Panc1 (cell line): ENCODE measurements around the gene TNFAIP8L1. TPM values are rescaled to one million over a fixed set of nuclear protein-coding genes. Genes with fewer than 3 reads are reported as not detected.

Source experiments
- ATAC-seq: fragments of 200-7000 bp; cut with Tn5 transposase; 2 replicates; pipeline ENCODE4 v1.9.1; 2020; ENCODE audit warnings: mild to moderate bottlenecking, moderate library complexity
- BruUV-seq: library from RNA; stranded (reverse); fragments of 400-500 nt; replicated peaks from 2 replicates; lab custom pipeline; 2021; lab: Mats Ljungman, UMichigan
- CTCF ChIA-PET: fragments of 300-600 bp; sonication (Branson Sonifier 250); formaldehyde crosslinking; loops from one replicate; lab custom pipeline; 2022; ENCODE audit warnings: antibody characterized with exemption; lab: Charles Lee
- POLR2A ChIA-PET: fragments of 300-600 bp; sonication (Branson Sonifier 250); formaldehyde crosslinking; loops from one replicate; lab custom pipeline; 2022; ENCODE audit warnings: antibody characterized with exemption; lab: Charles Lee
- DNase-seq: peaks from one replicate; pipeline ENCODE4 v3.0.0-alpha.2; 2010; ENCODE audit warnings: low read depth, low spot score
- H3K27ac ChIP-seq: 2 replicates; pipeline ENCODE4 v1.5.1; 2011; ENCODE audit warnings: mild to moderate bottlenecking, low read length, inconsistent platforms
- H3K27me3 ChIP-seq: fragments of 200-500 bp; sonication (Bioruptor generic); 2 replicates; pipeline ENCODE4 v1.6.0; 2014; ENCODE audit warnings: low read length, inconsistent platforms; ENCODE audit not compliant: control insufficient read depth, insufficient read depth
- H3K36me3 ChIP-seq: fragments of 200-500 bp; sonication (Bioruptor generic); 2 replicates; pipeline ENCODE4 v1.5.1; 2014; ENCODE audit warnings: inconsistent platforms, mild to moderate bottlenecking, low read length, moderate library complexity; ENCODE audit not compliant: control insufficient read depth, insufficient read depth
- H3K4me1 ChIP-seq: 2 replicates; pipeline ENCODE4 v1.5.1; 2011; ENCODE audit warnings: inconsistent platforms, mild to moderate bottlenecking, low read length, moderate library complexity; ENCODE audit not compliant: control insufficient read depth, insufficient read depth
- H3K4me3 ChIP-seq, 2 experiments: 2 replicates each; pipeline ENCODE4 v1.5.1; 2011 to 2012; ENCODE audit warnings: low read depth in 2 of 2, low read length in 2 of 2, mild to moderate bottlenecking in 2 of 2, inconsistent platforms in 1 of 2, moderate library complexity in 1 of 2
- H3K9me3 ChIP-seq: fragments of 200-500 bp; sonication (Bioruptor generic); 2 replicates; pipeline ENCODE4 v1.5.1; 2014; ENCODE audit warnings: low read depth, mild to moderate bottlenecking, inconsistent platforms, low read length, moderate library complexity; ENCODE audit not compliant: control insufficient read depth, insufficient read depth
- POLR2AphosphoS5 ChIP-seq: IDR thresholded peaks from 2 replicates; pipeline ENCODE4 v1.6.1; 2012; ENCODE audit warnings: mild to moderate bottlenecking, low read depth, low read length, moderate library complexity
- SIN3A ChIP-seq: IDR thresholded peaks from 2 replicates; pipeline ENCODE4 v1.6.1; 2012; ENCODE audit warnings: low read depth, mild to moderate bottlenecking, low read length, moderate library complexity, borderline replicate concordance; ENCODE audit not compliant: insufficient read depth
- TCF7L2 ChIP-seq: IDR thresholded peaks from 2 replicates; pipeline ENCODE4 v1.6.1; 2011; ENCODE audit warnings: mild to moderate bottlenecking, low read depth, low read length, inconsistent platforms
- in situ Hi-C: cut with HindIII; loops from 2 replicates; pipeline ENCODE4 v1.10.0; 2016; ENCODE audit warnings: low sequenced_read_pairs, low pct_unique_long_range_greater_than_20kb
- intact Hi-C: fragments of 100-400 bp; cut with micrococcal nuclease; formaldehyde crosslinking; loops from one replicate; pipeline ENCODE4 v1.10.0; 2022; ENCODE audit not compliant: unreplicated experiment
- total RNA-seq: library from RNA; stranded (reverse); gene quantifications from one replicate; pipeline ENCODE4 v1.2.1, GENCODE V29; 2021; ENCODE audit not compliant: unreplicated experiment
- TF ChIP-seq, protein P1 (sequence below), 2 experiments: IDR thresholded peaks; 2 replicates each; pipeline ENCODE4 v1.6.1; 2011 to 2012; ENCODE audit warnings: low read depth in 2 of 2, control low read depth in 1 of 2, low read length in 1 of 2, mild to moderate bottlenecking in 1 of 2, moderate library complexity in 1 of 2; ENCODE audit not compliant: insufficient read depth in 1 of 2
- TF ChIP-seq, protein P2 (sequence below): fragments of 450-650 bp; IDR thresholded peaks from 2 replicates; pipeline ENCODE4 v1.5.1; 2017; ENCODE audit warnings: mild to moderate bottlenecking

TNFAIP8L1 gene
- total RNA-seq, 1 experiment from 2014 or later, result 4.8 TPM

DNA sequence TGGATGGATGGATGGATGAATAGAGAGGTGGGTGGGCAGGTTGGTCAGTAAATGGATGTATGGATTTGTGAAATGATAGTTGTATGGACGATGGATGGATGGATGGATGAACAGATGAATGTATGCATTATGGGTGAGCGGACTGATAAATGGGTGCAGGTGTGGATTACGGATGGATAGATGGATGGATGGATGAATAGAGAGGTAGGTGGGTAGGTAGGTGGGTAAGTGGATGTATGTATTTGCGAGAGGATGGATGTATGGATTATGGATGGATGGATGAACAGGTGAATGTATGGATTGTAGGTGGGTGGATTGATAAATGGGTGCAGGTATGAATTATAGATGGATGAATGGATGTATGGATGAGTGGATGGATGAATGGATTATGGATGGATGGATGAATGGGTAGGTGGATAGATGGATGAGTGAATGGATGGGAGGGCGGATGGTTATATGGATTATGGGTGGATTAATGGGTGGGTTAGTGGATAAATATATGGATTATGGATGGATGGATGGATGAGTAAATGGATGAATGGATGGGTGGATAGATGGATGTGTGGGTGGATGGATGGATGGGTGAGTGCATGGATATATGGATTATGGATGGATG lies 37.0 kb upstream of the TNFAIP8L1 start:
- Histone ChIP-seq H3K9me3 (no peaks in the 10 kb centered on the region), H3K27ac (no peak overlapping the region), H3K27me3 (no peaks in the 10 kb centered on the region), H3K4me3 (no peak overlapping the region), H3K36me3 (no peaks in the 10 kb centered on the region), H3K4me1 (no peaks in the 10 kb centered on the region)
- CTCF ChIA-PET, result no interaction called here
- no TSS peak for BruUV-seq
- DNase-seq, result no peak
- POLR2A ChIA-PET, result no interaction called here
- ATAC-seq, result no peak
- TF ChIP-seq TCF7L2 (no peak), POLR2AphosphoS5 (no peak), SIN3A (no peak)
- TF ChIP-seq, protein P1, sequence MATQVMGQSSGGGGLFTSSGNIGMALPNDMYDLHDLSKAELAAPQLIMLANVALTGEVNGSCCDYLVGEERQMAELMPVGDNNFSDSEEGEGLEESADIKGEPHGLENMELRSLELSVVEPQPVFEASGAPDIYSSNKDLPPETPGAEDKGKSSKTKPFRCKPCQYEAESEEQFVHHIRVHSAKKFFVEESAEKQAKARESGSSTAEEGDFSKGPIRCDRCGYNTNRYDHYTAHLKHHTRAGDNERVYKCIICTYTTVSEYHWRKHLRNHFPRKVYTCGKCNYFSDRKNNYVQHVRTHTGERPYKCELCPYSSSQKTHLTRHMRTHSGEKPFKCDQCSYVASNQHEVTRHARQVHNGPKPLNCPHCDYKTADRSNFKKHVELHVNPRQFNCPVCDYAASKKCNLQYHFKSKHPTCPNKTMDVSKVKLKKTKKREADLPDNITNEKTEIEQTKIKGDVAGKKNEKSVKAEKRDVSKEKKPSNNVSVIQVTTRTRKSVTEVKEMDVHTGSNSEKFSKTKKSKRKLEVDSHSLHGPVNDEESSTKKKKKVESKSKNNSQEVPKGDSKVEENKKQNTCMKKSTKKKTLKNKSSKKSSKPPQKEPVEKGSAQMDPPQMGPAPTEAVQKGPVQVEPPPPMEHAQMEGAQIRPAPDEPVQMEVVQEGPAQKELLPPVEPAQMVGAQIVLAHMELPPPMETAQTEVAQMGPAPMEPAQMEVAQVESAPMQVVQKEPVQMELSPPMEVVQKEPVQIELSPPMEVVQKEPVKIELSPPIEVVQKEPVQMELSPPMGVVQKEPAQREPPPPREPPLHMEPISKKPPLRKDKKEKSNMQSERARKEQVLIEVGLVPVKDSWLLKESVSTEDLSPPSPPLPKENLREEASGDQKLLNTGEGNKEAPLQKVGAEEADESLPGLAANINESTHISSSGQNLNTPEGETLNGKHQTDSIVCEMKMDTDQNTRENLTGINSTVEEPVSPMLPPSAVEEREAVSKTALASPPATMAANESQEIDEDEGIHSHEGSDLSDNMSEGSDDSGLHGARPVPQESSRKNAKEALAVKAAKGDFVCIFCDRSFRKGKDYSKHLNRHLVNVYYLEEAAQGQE (IDR thresholded peaks at IDR 0.05; ENCODE audit: insufficient read depth in 1 of 2, low read depth in 2 of 2, low read length in 1 of 2), result no peak
- TF ChIP-seq, protein P2, sequence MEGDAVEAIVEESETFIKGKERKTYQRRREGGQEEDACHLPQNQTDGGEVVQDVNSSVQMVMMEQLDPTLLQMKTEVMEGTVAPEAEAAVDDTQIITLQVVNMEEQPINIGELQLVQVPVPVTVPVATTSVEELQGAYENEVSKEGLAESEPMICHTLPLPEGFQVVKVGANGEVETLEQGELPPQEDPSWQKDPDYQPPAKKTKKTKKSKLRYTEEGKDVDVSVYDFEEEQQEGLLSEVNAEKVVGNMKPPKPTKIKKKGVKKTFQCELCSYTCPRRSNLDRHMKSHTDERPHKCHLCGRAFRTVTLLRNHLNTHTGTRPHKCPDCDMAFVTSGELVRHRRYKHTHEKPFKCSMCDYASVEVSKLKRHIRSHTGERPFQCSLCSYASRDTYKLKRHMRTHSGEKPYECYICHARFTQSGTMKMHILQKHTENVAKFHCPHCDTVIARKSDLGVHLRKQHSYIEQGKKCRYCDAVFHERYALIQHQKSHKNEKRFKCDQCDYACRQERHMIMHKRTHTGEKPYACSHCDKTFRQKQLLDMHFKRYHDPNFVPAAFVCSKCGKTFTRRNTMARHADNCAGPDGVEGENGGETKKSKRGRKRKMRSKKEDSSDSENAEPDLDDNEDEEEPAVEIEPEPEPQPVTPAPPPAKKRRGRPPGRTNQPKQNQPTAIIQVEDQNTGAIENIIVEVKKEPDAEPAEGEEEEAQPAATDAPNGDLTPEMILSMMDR, result no peak
- in situ Hi-C loops, result no loop called here
- intact Hi-C loops, result no loop called here

DNA sequence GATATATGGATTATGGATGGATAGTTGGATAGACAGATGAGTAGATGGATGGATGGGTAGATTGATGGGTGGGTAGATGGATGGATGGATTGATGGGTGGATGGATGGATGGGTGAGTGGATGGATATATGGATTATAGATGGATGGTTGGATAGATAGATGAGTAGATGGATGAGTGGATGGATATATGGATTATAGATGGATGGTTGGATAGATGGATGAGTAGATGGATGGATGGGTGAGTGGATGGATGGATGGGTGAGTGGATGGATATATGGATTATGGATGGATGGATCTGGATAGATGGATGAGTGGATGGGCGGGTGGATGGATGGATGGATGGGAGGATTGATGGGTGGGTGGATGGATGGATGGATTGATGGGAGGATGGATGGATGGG lies 36.4 kb upstream of the TNFAIP8L1 start:
- POLR2A ChIA-PET, result no interaction called here
- DNase-seq (no peak), ATAC-seq (no peak)
- H3K9me3 ChIP-seq, result no peaks in the 10 kb centered on the region
- TF ChIP-seq TCF7L2 (no peak), SIN3A (no peak), POLR2AphosphoS5 (no peak)
- TF ChIP-seq, protein P1 (IDR thresholded peaks at IDR 0.05; ENCODE audit: insufficient read depth in 1 of 2, low read depth in 2 of 2, low read length in 1 of 2), result no peak
- TF ChIP-seq, protein P2, result no peak
- no peaks in the 10 kb centered on the region for H3K4me1 ChIP-seq
- H3K4me3 ChIP-seq, result no peak overlapping the region
- no peak overlapping the region for H3K27ac ChIP-seq
- no TSS peak for BruUV-seq
- CTCF ChIA-PET, result no interaction called here
- intact Hi-C loops, result no loop called here
- H3K27me3 ChIP-seq, result no peaks in the 10 kb centered on the region
- no peaks in the 10 kb centered on the region for H3K36me3 ChIP-seq
- in situ Hi-C loops, result no loop called here
